Suppressor macrophage treated with lipopolysaccharide for 4 hours (primary cell): ENCODE measurements around the gene CRTAC1.

Experiments used
- DNase-seq: peaks from one replicate; pipeline ENCODE4 v3.0.0-alpha.2; 2020

CRTAC1 gene

GRCh38 chr10:98028168-98028770, 2.2 kb downstream of the CRTAC1 start:
- peak; percentile 59 for DNase-seq

GRCh38 chr10:98023024-98023423, 7.4 kb downstream of the CRTAC1 start:
- DNase-seq, result no peak

- DNase-seq, result no peak
Observed at GRCh38 chr10:98020784-98021183, 9.6 kb downstream of the CRTAC1 start.

GRCh38 chr10:98020254-98020653, 10.2 kb downstream of the CRTAC1 start:
- DNase-seq, result no peak

GRCh38 chr10:98019784-98020183, 10.6 kb downstream of the CRTAC1 start:
- no peak for DNase-seq

- DNase-seq, result no peak
Observed at GRCh38 chr10:98016772-98017475, 13.5 kb downstream of the CRTAC1 start.

- no peak for DNase-seq
Observed at GRCh38 chr10:98013776-98014175, 16.6 kb downstream of the CRTAC1 start.

GRCh38 chr10:98013122-98013521, 17.3 kb downstream of the CRTAC1 start:
- no peak for DNase-seq

GRCh38 chr10:98012644-98013043, 17.8 kb downstream of the CRTAC1 start:
- no peak for DNase-seq

GRCh38 chr10:98010939-98011685, 19.3 kb downstream of the CRTAC1 start:
- no peak for DNase-seq

- DNase-seq, result no peak
Observed at GRCh38 chr10:98006266-98006665, 24.2 kb downstream of the CRTAC1 start.

- no peak for DNase-seq
Observed at GRCh38 chr10:98001736-98002135, 28.7 kb downstream of the CRTAC1 start.

GRCh38 chr10:98000346-98000745, 30.1 kb downstream of the CRTAC1 start:
- no peak for DNase-seq

GRCh38 chr10:97999923-98000248, 30.5 kb downstream of the CRTAC1 start:
- DNase-seq, result no peak

- DNase-seq, result no peak
Observed at GRCh38 chr10:97999066-97999922, 31.1 kb downstream of the CRTAC1 start.

GRCh38 chr10:97991871-97992270, 38.5 kb downstream of the CRTAC1 start:
- no peak for DNase-seq

GRCh38 chr10:97981816-97982215, 48.6 kb downstream of the CRTAC1 start:
- DNase-seq, result no peak

- no peak for DNase-seq
Observed at GRCh38 chr10:97977673-97978072, 52.7 kb downstream of the CRTAC1 start.

- no peak for DNase-seq
Observed at GRCh38 chr10:97975598-97975997, 54.8 kb downstream of the CRTAC1 start.

- DNase-seq, result no peak
Observed at GRCh38 chr10:97974526-97975525, 55.6 kb downstream of the CRTAC1 start.

GRCh38 chr10:97974100-97974499, 56.3 kb downstream of the CRTAC1 start:
- DNase-seq, result no peak

- DNase-seq, result no peak
Observed at GRCh38 chr10:97969538-97970079, 60.8 kb downstream of the CRTAC1 start.
